ENCODE data around the gene ZBTB42. TPM values are rescaled to one million over a fixed set of nuclear protein-coding genes. Genes with fewer than 3 reads are reported as not detected.

Gene ZBTB42
- polyA plus RNA-seq, 1 of the 3 experiments (the other 2 are of a cell fraction), result 3.1 TPM

- DNase-seq, result no peak
- Histone ChIP-seq H3F3A (replicated peaks; ENCODE audit: insufficient read depth) (no peaks in the 10 kb centered on the region), H3K9me2 (no peaks in the 10 kb centered on the region), H3K4me1 (ENCODE audit: control insufficient read depth in 1 of 2, insufficient read depth in 2 of 2, low read depth in 1 of 2, low read length in 1 of 2) (peaks cover 0 to 14% of the 10 kb centered on the region in 2 experiments; a peak in 1 of 4 replicates), H3K36me3 (replicated peaks in 1 of 2; ENCODE audit: control insufficient read depth in 1 of 2, insufficient read depth in 2 of 2, low read length in 1 of 2) (no peaks in the 10 kb centered on the region), H4K20me1 (ENCODE audit: insufficient read depth) (no peaks in the 10 kb centered on the region), H3K9me3 (no peaks in the 10 kb centered on the region), H3K27ac (ENCODE audit: low read depth in 2 of 2, low read length in 1 of 2) (no peak overlapping the region), H2AFZ (ENCODE audit: low read depth) (no peak overlapping the region), H3K27me3 (ENCODE audit: insufficient read depth) (no peaks in the 10 kb centered on the region), H3K4me2 (no peak overlapping the region), H3K4me3 (ENCODE audit: low read depth in 2 of 2, low read length in 1 of 2) (no peak overlapping the region), H3K9ac (no peak overlapping the region), H3K79me2 (ENCODE audit: insufficient read depth) (no peaks in the 10 kb centered on the region)
- TF ChIP-seq TCF12 (IDR thresholded peaks at IDR 0.05), result no peak
- TF ChIP-seq GATA2 (CRISPR knock-in tag; IDR thresholded peaks at IDR 0.05), result no peak
- TF ChIP-seq EZH2phosphoT487 (IDR thresholded peaks at IDR 0.05; ENCODE audit: borderline replicate concordance, low read depth), result no peak
- TF ChIP-seq SMC3 (IDR thresholded peaks at IDR 0.05; ENCODE audit: low read depth, low read length), result no peak
- no peak for TF ChIP-seq RXRA (IDR thresholded peaks at IDR 0.05; ENCODE audit: borderline replicate concordance, low read depth)
- TF ChIP-seq REST (IDR thresholded peaks at IDR 0.05; ENCODE audit: low read depth, low read length), result no peak
- no peak for TF ChIP-seq USF2 (IDR thresholded peaks at IDR 0.05; ENCODE audit: borderline replicate concordance, low read depth, low read length)
- no peak for TF ChIP-seq USF1 (IDR thresholded peaks at IDR 0.05; ENCODE audit: borderline replicate concordance, low read depth)
- no peak for TF ChIP-seq FOSL2 (IDR thresholded peaks at IDR 0.05; ENCODE audit: borderline replicate concordance, low read depth)
- no peak for TF ChIP-seq CTCF (IDR thresholded peaks at IDR 0.05)
- no peak for TF ChIP-seq JUND (IDR thresholded peaks at IDR 0.05)
- TF ChIP-seq MXI1 (IDR thresholded peaks at IDR 0.05; ENCODE audit: low read depth, low read length), result no peak
- no peak for TF ChIP-seq EP300 (IDR thresholded peaks at IDR 0.05; ENCODE audit: borderline replicate concordance in 1 of 2, low read depth in 1 of 2, low read length in 1 of 2)
- no peak for TF ChIP-seq RFX5 (IDR thresholded peaks at IDR 0.05; ENCODE audit: low read length)
- TF ChIP-seq ELF1 (IDR thresholded peaks at IDR 0.05), result no peak
- TF ChIP-seq IRF3 (IDR thresholded peaks at IDR 0.05; ENCODE audit: low read depth, low read length), result no peak
- WGBS (ENCODE audit: low lambda C conversion rate), result 86% methylated on average over 18 of the region's 22 CpGs
- POLR2A ChIA-PET, result no interaction called here
- CTCF ChIA-PET, result no interaction called here
Measured at GRCh38 chr14:104822821-104823615, 22.1 kb downstream of the ZBTB42 start.
